ENCODE data around the gene TUBB4B. TPM values are rescaled to one million over a fixed set of nuclear protein-coding genes. Genes with fewer than 3 reads are reported as not detected.

Gene TUBB4B
- polyA plus RNA-seq, 1 donor, result 402 TPM

GRCh38 chr9:137232101-137232500 is 9.0 kb upstream of the TUBB4B start:
- no CpG with 5 or more reads among the region's 10 CpGs for WGBS (ENCODE audit: insufficient coverage, low lambda C conversion rate)
- DNase-seq, result peak in 1 of 2 donors; percentile 30
- Histone ChIP-seq H3K4me1 (ENCODE audit: control insufficient read depth, insufficient read depth, low read length) (peaks cover 70% of the 10 kb centered on the region), H3K36me3 (ENCODE audit: control insufficient read depth, insufficient read depth, low read length) (peaks cover 18% of the 10 kb centered on the region), H3K9me3 (ENCODE audit: control insufficient read depth, low read depth, low read length) (peaks cover 32% of the 10 kb centered on the region), H3K4me3 (ENCODE audit: low read length) (peak overlapping the region; percentile 20), H3K27me3 (ENCODE audit: control insufficient read depth, insufficient read depth, low read length) (no peaks in the 10 kb centered on the region), H3K27ac (ENCODE audit: low read length) (peak overlapping the region; percentile 91)

GRCh38 chr9:137232510-137232909 is 8.6 kb upstream of the TUBB4B start:
- no CpG with 5 or more reads among the region's 24 CpGs for WGBS (ENCODE audit: insufficient coverage, low lambda C conversion rate)
- Histone ChIP-seq H3K9me3 (ENCODE audit: control insufficient read depth, low read depth, low read length) (peaks cover 32% of the 10 kb centered on the region), H3K27ac (ENCODE audit: low read length) (peak overlapping the region; percentile 91), H3K27me3 (ENCODE audit: control insufficient read depth, insufficient read depth, low read length) (no peaks in the 10 kb centered on the region), H3K36me3 (ENCODE audit: control insufficient read depth, insufficient read depth, low read length) (peaks cover 18% of the 10 kb centered on the region), H3K4me1 (ENCODE audit: control insufficient read depth, insufficient read depth, low read length) (peaks cover 70% of the 10 kb centered on the region), H3K4me3 (ENCODE audit: low read length) (peak overlapping the region; percentile 20)
- DNase-seq, result no peak

- Histone ChIP-seq H3K4me1 (ENCODE audit: control insufficient read depth, insufficient read depth, low read length) (peaks cover 72% of the 10 kb centered on the region), H3K27me3 (ENCODE audit: control insufficient read depth, insufficient read depth, low read length) (no peaks in the 10 kb centered on the region), H3K36me3 (ENCODE audit: control insufficient read depth, insufficient read depth, low read length) (peaks cover 18% of the 10 kb centered on the region), H3K27ac (ENCODE audit: low read length) (peak overlapping the region; percentile 40), H3K9me3 (ENCODE audit: control insufficient read depth, low read depth, low read length) (peaks cover 28% of the 10 kb centered on the region), H3K4me3 (ENCODE audit: low read length) (peak overlapping the region; percentile 43)
- DNase-seq, result peak in 1 of 2 donors; percentile 41
- no CpG with 5 or more reads among the region's 40 CpGs for WGBS (ENCODE audit: insufficient coverage, low lambda C conversion rate)
Observed at GRCh38 chr9:137233143-137233980, 7.7 kb upstream of the TUBB4B start.

- Histone ChIP-seq H3K4me1 (ENCODE audit: control insufficient read depth, insufficient read depth, low read length) (peaks cover 72% of the 10 kb centered on the region), H3K36me3 (ENCODE audit: control insufficient read depth, insufficient read depth, low read length) (peaks cover 18% of the 10 kb centered on the region), H3K27me3 (ENCODE audit: control insufficient read depth, insufficient read depth, low read length) (no peaks in the 10 kb centered on the region), H3K4me3 (ENCODE audit: low read length) (peak overlapping the region; percentile 80), H3K27ac (ENCODE audit: low read length) (peak overlapping the region; percentile 95), H3K9me3 (ENCODE audit: control insufficient read depth, low read depth, low read length) (peaks cover 24% of the 10 kb centered on the region)
- DNase-seq, result peak in 1 of 2 donors; percentile 48
- no CpG with 5 or more reads among the region's 40 CpGs for WGBS (ENCODE audit: insufficient coverage, low lambda C conversion rate)
Observed at GRCh38 chr9:137234055-137234697, 6.9 kb upstream of the TUBB4B start.

GRCh38 chr9:137234758-137235423 is 6.2 kb upstream of the TUBB4B start:
- Histone ChIP-seq H3K4me1 (ENCODE audit: control insufficient read depth, insufficient read depth, low read length) (peaks cover 71% of the 10 kb centered on the region), H3K4me3 (ENCODE audit: low read length) (peak overlapping the region; percentile 80), H3K27me3 (ENCODE audit: control insufficient read depth, insufficient read depth, low read length) (no peaks in the 10 kb centered on the region), H3K9me3 (ENCODE audit: control insufficient read depth, low read depth, low read length) (peaks cover 24% of the 10 kb centered on the region), H3K36me3 (ENCODE audit: control insufficient read depth, insufficient read depth, low read length) (peaks cover 18% of the 10 kb centered on the region), H3K27ac (ENCODE audit: low read length) (peak overlapping the region; percentile 95)
- peak in 1 of 2 donors; percentile 28 for DNase-seq
- WGBS (ENCODE audit: insufficient coverage, low lambda C conversion rate), result no CpG with 5 or more reads among the region's 18 CpGs

- no peaks in the 10 kb centered on the region for H3K27me3 ChIP-seq (ENCODE audit: control insufficient read depth, insufficient read depth, low read length)
- H3K36me3 ChIP-seq (ENCODE audit: control insufficient read depth, insufficient read depth, low read length), result peaks cover 18% of the 10 kb centered on the region
- peaks cover 63% of the 10 kb centered on the region for H3K4me1 ChIP-seq (ENCODE audit: control insufficient read depth, insufficient read depth, low read length)
- peak overlapping the region; percentile 95 for H3K27ac ChIP-seq (ENCODE audit: low read length)
- peaks cover 24% of the 10 kb centered on the region for H3K9me3 ChIP-seq (ENCODE audit: control insufficient read depth, low read depth, low read length)
- WGBS (ENCODE audit: insufficient coverage, low lambda C conversion rate), result no CpG with 5 or more reads among the region's 35 CpGs
- peak overlapping the region; percentile 80 for H3K4me3 ChIP-seq (ENCODE audit: low read length)
- DNase-seq, result peak in 1 of 2 donors; percentile 68
Observed at GRCh38 chr9:137235424-137236237, 5.5 kb upstream of the TUBB4B start.

GRCh38 chr9:137236238-137236935 is 4.7 kb upstream of the TUBB4B start:
- peak overlapping the region; percentile 80 for H3K4me3 ChIP-seq (ENCODE audit: low read length)
- no CpG with 5 or more reads among the region's 31 CpGs for WGBS (ENCODE audit: insufficient coverage, low lambda C conversion rate)
- peaks cover 56% of the 10 kb centered on the region for H3K4me1 ChIP-seq (ENCODE audit: control insufficient read depth, insufficient read depth, low read length)
- H3K9me3 ChIP-seq (ENCODE audit: control insufficient read depth, low read depth, low read length), result peaks cover 24% of the 10 kb centered on the region
- peak; percentile 97 to 98 for DNase-seq
- peaks cover 18% of the 10 kb centered on the region for H3K36me3 ChIP-seq (ENCODE audit: control insufficient read depth, insufficient read depth, low read length)
- peak overlapping the region; percentile 95 for H3K27ac ChIP-seq (ENCODE audit: low read length)
- no peaks in the 10 kb centered on the region for H3K27me3 ChIP-seq (ENCODE audit: control insufficient read depth, insufficient read depth, low read length)

GRCh38 chr9:137236936-137237421 is 4.1 kb upstream of the TUBB4B start:
- H3K36me3 ChIP-seq (ENCODE audit: control insufficient read depth, insufficient read depth, low read length), result peaks cover 15% of the 10 kb centered on the region
- H3K27me3 ChIP-seq (ENCODE audit: control insufficient read depth, insufficient read depth, low read length), result no peaks in the 10 kb centered on the region
- H3K9me3 ChIP-seq (ENCODE audit: control insufficient read depth, low read depth, low read length), result peaks cover 24% of the 10 kb centered on the region
- peaks cover 50% of the 10 kb centered on the region for H3K4me1 ChIP-seq (ENCODE audit: control insufficient read depth, insufficient read depth, low read length)
- H3K27ac ChIP-seq (ENCODE audit: low read length), result peak overlapping the region; percentile 95
- WGBS (ENCODE audit: insufficient coverage, low lambda C conversion rate), result no CpG with 5 or more reads among the region's 11 CpGs
- DNase-seq, result no peak
- peak overlapping the region; percentile 60 for H3K4me3 ChIP-seq (ENCODE audit: low read length)
